ENCODE results near the gene B4GALT4.

The B4GALT4 gene

DNA sequence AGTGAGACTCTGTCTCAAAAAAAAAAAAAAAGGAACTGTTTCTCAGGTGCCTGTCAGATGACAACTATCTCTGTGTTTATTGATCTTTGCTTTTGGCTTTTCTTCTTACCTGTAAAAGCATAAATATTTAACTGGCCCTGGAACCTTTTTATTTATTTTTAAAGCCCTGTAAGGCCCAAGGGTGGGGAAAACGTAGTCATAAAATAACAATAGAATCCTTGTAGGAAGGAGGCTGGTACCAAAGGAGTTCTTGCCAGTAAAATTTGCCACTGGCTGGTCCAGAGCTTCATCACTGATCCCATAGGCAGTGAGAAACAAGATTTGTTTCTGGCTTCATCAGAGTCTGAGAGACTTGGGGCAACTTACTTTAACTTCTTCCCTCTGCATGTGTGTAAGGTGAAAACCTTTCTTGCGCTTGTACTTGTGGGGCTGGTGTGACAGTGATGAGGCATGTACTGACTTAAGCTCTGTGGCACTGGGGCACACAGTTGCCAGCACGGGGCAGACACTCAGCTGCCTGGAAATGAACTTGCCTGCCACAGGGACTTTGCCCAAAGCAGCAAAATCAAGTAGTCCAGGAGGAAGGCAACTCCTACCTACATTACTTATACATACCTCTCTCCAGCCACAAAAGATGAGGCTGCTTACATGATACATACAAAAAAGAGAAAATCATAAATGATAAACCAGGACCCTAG, 19.6 kb downstream of the B4GALT4 start:
- no peak for ATAC-seq
- TF ChIP-seq PATZ1 (CRISPR knock-in tag; IDR thresholded peaks at IDR 0.05; ENCODE audit: borderline replicate concordance) (no peak), ISL1 (CRISPR knock-in tag; IDR thresholded peaks at IDR 0.05) (no peak), ZNF8 (CRISPR knock-in tag; IDR thresholded peaks at IDR 0.05) (no peak), ESRRG (CRISPR knock-in tag; IDR thresholded peaks at IDR 0.05) (no peak), ARNTL (CRISPR knock-in tag; IDR thresholded peaks at IDR 0.05; ENCODE audit: borderline replicate concordance, low read depth) (no peak), GLIS3 (CRISPR knock-in tag; IDR thresholded peaks at IDR 0.05) (no peak), ZNF565 (CRISPR knock-in tag; conservative IDR thresholded peaks at IDR 0.05; ENCODE audit: low read depth) (no peak), RARB (CRISPR knock-in tag; IDR thresholded peaks at IDR 0.05) (no peak), OSR1 (CRISPR knock-in tag; IDR thresholded peaks at IDR 0.05) (no peak), ZNF70 (CRISPR knock-in tag; IDR thresholded peaks at IDR 0.05) (no peak), CSDC2 (CRISPR knock-in tag; IDR thresholded peaks at IDR 0.05) (no peak), TSHZ2 (CRISPR knock-in tag; IDR thresholded peaks at IDR 0.05) (no peak), TCF4 (CRISPR knock-in tag; IDR thresholded peaks at IDR 0.05; ENCODE audit: borderline replicate concordance) (no peak), PPARA (CRISPR knock-in tag; IDR thresholded peaks at IDR 0.05; ENCODE audit: borderline replicate concordance) (no peak), ZFP30 (CRISPR knock-in tag; IDR thresholded peaks at IDR 0.05) (no peak), TOX (CRISPR knock-in tag; IDR thresholded peaks at IDR 0.05; ENCODE audit: borderline replicate concordance) (no peak)
- TF ChIP-seq, protein P1, sequence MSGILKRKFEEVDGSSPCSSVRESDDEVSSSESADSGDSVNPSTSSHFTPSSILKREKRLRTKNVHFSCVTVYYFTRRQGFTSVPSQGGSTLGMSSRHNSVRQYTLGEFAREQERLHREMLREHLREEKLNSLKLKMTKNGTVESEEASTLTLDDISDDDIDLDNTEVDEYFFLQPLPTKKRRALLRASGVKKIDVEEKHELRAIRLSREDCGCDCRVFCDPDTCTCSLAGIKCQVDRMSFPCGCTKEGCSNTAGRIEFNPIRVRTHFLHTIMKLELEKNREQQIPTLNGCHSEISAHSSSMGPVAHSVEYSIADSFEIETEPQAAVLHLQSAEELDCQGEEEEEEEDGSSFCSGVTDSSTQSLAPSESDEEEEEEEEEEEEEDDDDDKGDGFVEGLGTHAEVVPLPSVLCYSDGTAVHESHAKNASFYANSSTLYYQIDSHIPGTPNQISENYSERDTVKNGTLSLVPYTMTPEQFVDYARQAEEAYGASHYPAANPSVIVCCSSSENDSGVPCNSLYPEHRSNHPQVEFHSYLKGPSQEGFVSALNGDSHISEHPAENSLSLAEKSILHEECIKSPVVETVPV (CRISPR knock-in tag; IDR thresholded peaks at IDR 0.05) = no peak
- TF ChIP-seq, protein P2, sequence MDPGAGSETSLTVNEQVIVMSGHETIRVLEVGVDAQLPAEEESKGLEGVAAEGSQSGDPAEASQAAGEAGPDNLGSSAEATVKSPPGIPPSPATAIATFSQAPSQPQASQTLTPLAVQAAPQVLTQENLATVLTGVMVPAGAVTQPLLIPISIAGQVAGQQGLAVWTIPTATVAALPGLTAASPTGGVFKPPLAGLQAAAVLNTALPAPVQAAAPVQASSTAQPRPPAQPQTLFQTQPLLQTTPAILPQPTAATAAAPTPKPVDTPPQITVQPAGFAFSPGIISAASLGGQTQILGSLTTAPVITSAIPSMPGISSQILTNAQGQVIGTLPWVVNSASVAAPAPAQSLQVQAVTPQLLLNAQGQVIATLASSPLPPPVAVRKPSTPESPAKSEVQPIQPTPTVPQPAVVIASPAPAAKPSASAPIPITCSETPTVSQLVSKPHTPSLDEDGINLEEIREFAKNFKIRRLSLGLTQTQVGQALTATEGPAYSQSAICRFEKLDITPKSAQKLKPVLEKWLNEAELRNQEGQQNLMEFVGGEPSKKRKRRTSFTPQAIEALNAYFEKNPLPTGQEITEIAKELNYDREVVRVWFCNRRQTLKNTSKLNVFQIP (CRISPR knock-in tag; IDR thresholded peaks at IDR 0.05; ENCODE audit: borderline replicate concordance, low read depth) = no peak

- ATAC-seq = no peak
- TF ChIP-seq TCF4 (CRISPR knock-in tag; IDR thresholded peaks at IDR 0.05; ENCODE audit: borderline replicate concordance) (no peak), SNAI2 (CRISPR knock-in tag; IDR thresholded peaks at IDR 0.05) (no peak), PPARA (CRISPR knock-in tag; IDR thresholded peaks at IDR 0.05; ENCODE audit: borderline replicate concordance) (no peak), RARB (CRISPR knock-in tag; IDR thresholded peaks at IDR 0.05) (no peak), ZC3H10 (CRISPR knock-in tag; IDR thresholded peaks at IDR 0.05) (no peak), OSR1 (CRISPR knock-in tag; IDR thresholded peaks at IDR 0.05) (no peak), ZFP3 (CRISPR knock-in tag; IDR thresholded peaks at IDR 0.05) (no peak)
- TF ChIP-seq, protein P1 (CRISPR knock-in tag; IDR thresholded peaks at IDR 0.05) = no peak
- TF ChIP-seq, protein P3, sequence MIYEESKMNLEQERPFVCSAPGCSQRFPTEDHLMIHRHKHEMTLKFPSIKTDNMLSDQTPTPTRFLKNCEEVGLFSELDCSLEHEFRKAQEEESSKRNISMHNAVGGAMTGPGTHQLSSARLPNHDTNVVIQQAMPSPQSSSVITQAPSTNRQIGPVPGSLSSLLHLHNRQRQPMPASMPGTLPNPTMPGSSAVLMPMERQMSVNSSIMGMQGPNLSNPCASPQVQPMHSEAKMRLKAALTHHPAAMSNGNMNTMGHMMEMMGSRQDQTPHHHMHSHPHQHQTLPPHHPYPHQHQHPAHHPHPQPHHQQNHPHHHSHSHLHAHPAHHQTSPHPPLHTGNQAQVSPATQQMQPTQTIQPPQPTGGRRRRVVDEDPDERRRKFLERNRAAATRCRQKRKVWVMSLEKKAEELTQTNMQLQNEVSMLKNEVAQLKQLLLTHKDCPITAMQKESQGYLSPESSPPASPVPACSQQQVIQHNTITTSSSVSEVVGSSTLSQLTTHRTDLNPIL (CRISPR knock-in tag; IDR thresholded peaks at IDR 0.05; ENCODE audit: low read depth) = no peak
These were observed 20.5 kb downstream of the B4GALT4 start for GRCh38 chr3:119220198-119220597.
